Activated CD4-positive, alpha-beta T cell treated with anti-CD3 and anti-CD28 coated beads for 48 hours (primary cell): ENCODE measurements around the gene EIF5.

Experiments used
- DNase-seq: peaks from one replicate; pipeline ENCODE4 v3.0.0-alpha.2; 2020

The EIF5 gene

GRCh38 chr14:103372552-103373304, 38.7 kb downstream of the EIF5 start:
- DNase-seq = peak; percentile 57

- no peak for DNase-seq
Measured at GRCh38 chr14:103374121-103374520, 40.1 kb downstream of the EIF5 start.

DNA sequence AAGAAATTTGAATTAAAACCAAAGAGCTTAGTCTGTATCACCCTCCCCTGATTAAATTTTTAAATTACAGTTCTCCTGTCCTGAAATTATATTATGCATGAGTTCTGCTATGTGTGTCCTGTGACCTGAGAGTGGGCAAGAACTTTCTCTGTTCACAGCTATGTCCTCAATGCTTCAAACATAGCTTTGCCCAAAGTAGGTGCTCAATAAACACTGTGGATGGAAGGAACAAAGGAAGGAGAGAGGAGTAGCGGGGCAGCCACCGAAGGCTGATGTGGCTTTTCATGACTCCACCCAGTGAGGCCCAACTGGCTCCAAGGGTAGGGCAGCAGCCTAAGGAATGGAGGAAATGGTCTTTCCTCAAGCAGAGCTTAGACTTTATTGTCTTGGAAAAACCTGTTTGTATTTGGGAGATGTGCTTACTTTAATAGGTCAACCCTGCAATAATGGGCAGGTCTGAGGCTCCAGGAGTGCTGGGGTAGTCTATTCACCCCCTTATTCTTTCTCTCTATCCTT, 43.5 kb downstream of the EIF5 start:
- no peak for DNase-seq

GRCh38 chr14:103378038-103378854, 44.2 kb downstream of the EIF5 start:
- DNase-seq = no peak

DNA sequence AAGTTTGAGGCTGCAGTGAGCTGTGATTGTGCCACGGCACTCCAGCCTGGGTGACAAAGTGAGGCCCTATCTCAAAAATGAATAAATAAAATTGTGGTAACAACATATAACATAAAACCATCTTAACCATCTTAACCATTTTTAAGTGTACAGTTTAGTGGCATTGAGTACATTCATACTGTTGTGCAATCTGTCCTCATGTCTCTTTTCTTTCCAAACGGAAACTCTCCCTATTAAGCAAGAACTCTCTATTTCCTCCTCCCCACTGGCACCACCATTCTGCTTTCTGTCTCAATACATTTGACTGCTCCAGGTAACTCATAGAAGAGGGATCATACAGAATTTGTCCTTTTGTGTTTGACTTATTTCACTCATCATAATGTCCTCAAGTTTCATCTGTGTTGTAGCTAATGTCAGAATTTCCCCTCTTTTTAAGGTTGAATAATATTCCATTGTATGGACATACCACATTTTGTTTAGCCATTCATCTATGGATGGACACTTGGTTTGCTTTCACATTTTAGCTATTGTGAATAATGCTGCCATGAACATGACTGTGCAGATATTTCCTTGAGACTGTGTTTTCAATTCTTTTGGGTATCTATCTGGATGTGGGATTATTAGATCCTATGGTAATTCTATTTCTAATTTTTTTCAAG, 46.8 kb downstream of the EIF5 start:
- no peak for DNase-seq

DNA sequence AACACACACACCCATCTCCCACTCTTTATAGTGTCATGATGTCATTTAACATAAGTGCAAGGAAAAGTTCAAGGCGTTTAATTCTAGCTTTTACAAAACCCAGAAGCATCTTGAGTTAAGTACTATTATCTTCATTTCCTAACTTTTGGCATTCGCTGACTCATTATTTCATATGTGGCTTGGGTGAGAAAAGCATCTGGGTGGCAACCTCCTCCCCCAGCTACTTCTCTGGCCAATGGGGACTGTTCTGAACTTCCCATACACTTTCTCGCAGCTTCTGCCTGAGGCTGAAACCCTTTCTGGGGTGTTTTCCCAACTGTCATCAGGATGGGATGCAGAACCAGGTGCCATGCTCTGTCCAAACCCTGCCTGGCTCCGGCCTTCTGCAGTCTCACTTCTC, 48.3 kb downstream of the EIF5 start:
- DNase-seq = no peak

DNA sequence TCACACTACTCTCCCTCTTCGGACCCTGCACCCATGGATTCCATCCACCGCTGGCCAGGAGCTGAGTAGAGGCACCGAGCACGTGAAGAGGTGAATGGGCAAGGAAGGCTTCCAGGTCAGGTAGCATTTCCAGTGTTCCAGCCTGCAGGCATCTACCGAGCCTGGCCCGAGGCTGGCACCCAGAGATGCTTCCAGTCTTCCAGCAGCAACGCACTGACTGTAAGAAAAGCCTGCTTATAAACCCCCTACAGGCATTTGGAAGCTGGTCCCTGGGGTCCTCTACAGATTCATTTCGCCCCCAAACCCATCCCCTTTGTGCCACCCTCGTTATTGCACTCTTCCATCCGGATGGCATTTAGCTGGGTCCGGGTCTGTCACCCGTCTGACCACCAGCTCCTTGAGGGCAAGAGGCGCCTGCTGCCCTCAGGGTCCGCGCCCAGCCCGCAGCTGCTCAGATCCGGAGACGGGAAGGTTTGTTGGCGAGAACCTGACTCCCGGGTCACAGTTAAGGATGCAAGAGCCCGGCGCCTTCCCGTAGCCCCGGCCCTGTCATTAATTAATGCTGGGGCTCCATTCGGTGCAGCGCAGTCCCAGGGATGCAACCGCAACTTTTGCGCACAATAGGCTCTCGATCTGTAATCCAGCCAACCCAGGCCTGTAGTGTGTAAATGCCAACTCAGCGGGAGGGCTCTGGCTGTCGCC, 50.6 kb downstream of the EIF5 start:
- no peak for DNase-seq

DNA sequence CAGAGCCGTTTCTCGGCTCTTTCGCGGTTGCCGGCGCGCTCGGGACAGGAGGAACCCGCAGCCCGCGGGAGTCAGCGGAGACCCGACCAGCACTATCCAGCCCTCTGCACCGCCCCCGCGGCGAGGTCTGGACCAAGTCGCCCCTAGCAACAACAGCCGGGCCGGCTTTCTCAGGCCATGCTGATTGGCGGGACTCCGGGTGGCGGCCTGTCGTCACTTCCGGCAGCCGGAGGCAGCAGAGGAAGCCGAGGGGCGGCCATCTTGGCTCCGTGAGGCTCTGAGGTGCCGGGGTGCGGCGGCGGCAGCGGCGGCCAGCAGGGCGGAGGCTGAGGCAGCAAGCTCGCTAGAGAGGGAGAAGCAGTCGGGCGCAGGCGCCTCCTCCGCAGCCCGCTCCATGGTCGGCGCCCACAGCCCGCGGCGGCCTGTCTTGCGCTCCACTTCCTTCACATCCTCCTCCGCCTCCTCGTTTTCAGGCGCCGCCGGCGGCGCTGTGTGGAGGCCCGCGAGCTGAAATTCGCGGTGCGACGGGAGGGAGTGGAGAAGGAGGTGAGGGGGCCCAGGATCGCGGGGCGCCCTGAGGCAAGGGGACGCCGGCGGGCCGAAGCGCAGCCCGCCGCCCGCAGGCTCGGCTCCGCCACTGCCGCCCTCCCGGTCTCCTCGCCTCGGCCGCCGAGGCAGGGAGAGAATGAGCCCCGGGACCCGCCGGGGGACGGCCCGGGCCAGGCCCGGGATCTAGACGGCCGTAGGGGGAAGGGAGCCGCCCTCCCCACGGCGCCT, 51.3 kb downstream of the EIF5 start, which contains the start of gene MARK3:
Gene MARK3 (plus strand): TSS at position 264 of the 777 bp plus-strand sequence. CDS start 615 bp downstream, outside the sequence.
- DNase-seq = peak; percentile 98

GRCh38 chr14:103385929-103386712, 52.1 kb downstream of the EIF5 start:
- peak; percentile 47 for DNase-seq

DNA sequence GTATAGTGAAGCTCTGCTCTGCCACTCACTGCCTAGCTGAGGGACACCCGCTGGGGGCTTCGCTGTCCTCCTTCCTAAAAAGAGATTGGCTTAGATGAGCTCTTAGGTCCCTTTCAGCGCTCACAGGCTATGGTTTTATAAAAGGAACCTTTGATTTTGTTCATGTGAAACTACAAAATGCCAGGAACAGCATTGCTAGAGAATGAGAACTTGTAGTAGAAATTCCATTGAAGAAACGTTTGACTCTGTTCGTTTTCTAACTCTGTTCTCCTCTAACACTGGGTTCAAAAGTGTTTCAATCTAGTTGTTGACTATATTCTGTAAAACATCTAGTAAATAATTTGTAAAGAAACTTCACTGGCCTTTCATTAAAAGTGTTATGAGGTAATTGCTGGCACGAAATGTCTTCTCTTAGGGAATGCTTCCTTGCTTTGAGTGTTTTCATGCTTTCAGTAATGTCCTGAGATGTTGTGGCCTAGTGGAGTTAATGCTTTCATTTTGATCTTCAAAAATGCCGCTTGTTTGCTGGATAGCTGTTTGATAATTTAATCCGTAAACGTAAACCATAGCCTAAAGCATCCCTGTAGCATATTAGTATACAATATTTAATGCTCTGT, 52.8 kb downstream of the EIF5 start:
- no peak for DNase-seq

DNA sequence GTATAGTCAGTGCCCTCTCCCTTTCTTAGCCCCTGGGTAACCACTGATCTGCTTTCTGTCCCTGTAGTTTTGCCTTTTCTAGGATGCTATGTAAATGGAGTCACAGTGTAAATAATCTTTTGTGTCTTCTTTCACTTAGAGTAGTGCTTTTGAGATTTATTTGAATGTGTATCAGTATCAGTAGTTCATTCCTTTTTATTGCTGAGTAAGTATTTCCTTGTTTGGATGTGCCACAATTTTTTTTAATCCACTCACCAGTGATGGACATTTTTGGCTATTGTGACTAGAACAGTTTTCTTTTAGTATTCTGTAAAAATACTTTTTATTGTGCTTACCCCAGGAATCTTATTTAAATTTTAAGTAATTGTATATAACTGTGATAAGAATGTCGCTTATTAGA, 54.6 kb downstream of the EIF5 start:
- no peak for DNase-seq

GRCh38 chr14:103390605-103391004, 56.6 kb downstream of the EIF5 start:
- no peak for DNase-seq

DNA sequence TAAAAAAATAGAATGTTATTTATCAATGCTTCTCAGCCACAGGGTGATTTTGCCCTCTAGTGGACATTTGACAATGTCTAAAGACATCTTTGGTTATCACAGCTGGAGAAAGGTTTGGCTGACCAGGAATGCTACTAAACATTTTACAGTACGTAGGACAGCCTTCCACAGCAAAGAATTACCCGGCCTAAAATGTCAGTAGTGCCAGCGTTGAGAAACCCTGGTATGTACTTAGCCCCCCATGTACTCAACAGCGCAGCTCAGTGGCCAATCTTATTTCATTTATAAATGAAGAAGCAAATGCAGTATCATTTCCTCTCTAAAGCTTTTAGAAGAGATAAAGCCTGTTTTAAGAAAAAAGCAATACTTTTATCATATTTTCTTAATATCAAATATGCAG, 57.0 kb downstream of the EIF5 start:
- DNase-seq = peak; percentile 55

DNA sequence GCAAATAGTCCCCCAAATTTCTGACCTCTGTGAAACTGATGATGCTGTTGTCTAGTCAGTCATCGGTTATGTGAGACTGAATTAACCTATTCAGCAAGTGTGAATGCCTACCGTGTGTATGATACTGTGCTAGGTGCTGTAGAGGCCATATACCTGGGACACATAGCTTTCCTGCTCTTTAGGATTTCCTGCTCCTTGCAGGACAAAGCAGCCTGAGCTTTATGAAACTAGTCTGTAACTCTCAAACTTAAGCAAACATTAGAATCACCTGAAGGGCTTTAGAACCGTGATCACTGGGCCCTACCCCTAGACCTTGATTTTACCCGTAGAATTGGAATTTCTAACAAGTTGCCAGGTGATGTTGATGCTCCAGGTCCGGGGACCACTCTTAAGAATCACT, 58.1 kb downstream of the EIF5 start:
- DNase-seq = no peak

DNA sequence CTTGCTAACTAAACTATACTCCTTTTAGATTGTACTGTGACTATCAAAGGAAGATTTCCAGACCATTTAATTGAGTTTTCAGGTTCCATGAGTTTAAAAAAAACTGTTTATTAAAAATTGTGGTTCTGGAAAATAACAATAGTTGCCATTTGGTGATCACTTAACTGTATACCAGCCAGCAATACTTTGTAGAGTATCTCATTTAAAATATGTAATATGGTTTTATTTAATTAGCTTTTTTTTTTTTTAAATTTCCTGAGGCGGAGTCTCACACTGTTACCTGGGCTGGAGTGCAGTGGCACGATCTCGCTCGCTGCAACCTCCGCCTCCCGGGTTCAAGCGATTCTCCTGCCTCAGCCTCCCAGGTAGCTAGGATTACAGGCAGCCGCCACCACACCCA, 58.5 kb downstream of the EIF5 start:
- no peak for DNase-seq

GRCh38 chr14:103393070-103393469, 59.0 kb downstream of the EIF5 start:
- DNase-seq = no peak

DNA sequence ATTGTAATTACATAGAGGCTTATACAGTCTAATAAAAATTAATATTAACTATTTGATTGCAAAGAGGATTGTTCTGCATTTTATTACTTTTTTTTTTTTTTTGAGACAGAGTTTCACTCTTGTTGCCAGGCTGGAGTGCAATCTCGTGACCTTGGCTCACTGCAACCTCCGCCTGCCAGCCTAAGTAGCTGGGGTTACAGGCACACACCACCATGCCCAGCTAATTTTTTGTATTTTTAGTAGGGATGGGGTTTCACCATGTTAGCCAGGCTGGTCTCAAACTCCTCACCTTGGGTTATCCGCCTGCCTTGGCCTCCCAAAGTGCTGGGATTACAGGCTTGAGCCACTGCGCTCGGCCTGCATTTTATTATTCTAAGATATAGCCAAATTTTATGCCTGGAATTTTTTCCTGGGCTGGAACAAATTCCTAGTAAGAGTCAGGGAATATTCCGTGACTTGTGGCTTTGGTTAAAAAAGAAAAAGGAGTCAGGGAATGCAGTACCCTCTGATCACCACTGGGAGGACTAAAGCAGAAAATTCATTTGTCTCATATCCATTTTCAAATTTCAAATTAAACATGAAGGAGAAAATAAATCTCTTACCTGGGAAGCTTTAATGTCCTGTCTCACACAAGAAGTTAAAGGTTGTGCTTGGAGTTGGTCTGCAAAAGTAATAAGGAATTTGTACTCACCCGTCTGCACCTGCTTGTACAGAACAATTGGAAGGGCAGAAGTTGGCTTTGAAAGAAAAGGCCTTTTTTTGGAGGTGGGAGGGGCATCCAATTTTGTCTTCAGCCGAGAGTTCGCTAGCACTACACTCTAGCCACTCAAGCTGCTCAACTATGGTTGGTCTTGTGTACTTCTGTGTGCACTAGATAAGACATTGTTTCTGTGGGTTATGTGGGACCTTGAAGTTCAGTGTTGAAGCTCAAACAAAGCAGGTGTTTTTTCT, 59.9 kb downstream of the EIF5 start:
- DNase-seq = no peak
